Pancreas (tissue), 10 donors: ENCODE results near the gene ELL2. TPM values are rescaled to one million over a fixed set of nuclear protein-coding genes. Genes with fewer than 3 reads are reported as not detected.

ENCODE experiments used
- ATAC-seq, 4 donors: fragments of 200-7000 bp; cut with Tn5 transposase; one replicate each; pipeline versions ENCODE4 v1.8.0 to v1.9.1; 2020; ENCODE audit warnings: mild to moderate bottlenecking in 4 of 4, moderate library complexity in 4 of 4
- DNase-seq, 6 donors: peaks; one replicate each; pipeline ENCODE4 v3.0.0-alpha.2; 2020
- FAIRE-seq: peaks from 2 replicates; lab custom pipeline; 2012; peaks lifted over from hg19 to GRCh38; lab: Jason Lieb, UNC
- H3K27ac ChIP-seq, 4 donors: fragments of 200-600 bp; sonication (generic); 1 replicate in 3 of 4; 2 replicates in 1 of 4; pipeline versions ENCODE4 v1.5.0 to v1.8.0; 2020
- H3K27me3 ChIP-seq, 4 donors: fragments of 200-600 bp; one replicate each; pipeline ENCODE4 v1.8.0; 2021
- H3K36me3 ChIP-seq, 3 donors: fragments of 200-600 bp; sonication (generic) in 1 of 3; one replicate each; pipeline versions ENCODE4 v1.5.0 to v1.8.0; 2020 to 2021
- H3K4me1 ChIP-seq, 3 donors: fragments of 200-600 bp; one replicate each; pipeline ENCODE4 v1.8.0; 2021
- H3K4me3 ChIP-seq, 4 donors: fragments of 200-600 bp; sonication (generic) in 2 of 4; one replicate each; pipeline versions ENCODE4 v1.5.0 to v1.8.0; 2020 to 2021
- H3K9me3 ChIP-seq, 4 donors: fragments of 200-600 bp; one replicate each; pipeline ENCODE4 v1.8.0; 2021
- WGBS, 2 donors: extraction: QIAGEN DNeasy Blood & Tissue Kit; methylation state at CpG; one replicate each; pipeline ENCODE4 v1.1.7; 2013; 5-methylcytosine and 5-hydroxymethylcytosine counted together
- intact Hi-C, 3 donors: fragments of 100-400 bp; cut with DNase I; formaldehyde crosslinking; loops; one replicate each; pipeline versions ENCODE4 v1.11.1 to v1.14.2; 2022
- polyA plus RNA-seq, 2 donors: library from polyadenylated mRNA; stranded (reverse); fragments of 200-250 nt; gene quantifications; one replicate each; pipeline ENCODE4 v1.2.3, GENCODE V29; 2013
- total RNA-seq, 6 donors: library from RNA; stranded (reverse); fragmentation: NEBNext Ultra II Directional in 4 of 6; extraction: Animal tissue kit (Norgen Biotek cat#: 25700) in 4 of 6; gene quantifications; one replicate each; pipeline versions ENCODE4 v1.2.1 to v1.2.4, GENCODE V29; 2021 to 2023
- TF ChIP-seq, protein P1 (sequence below), 4 donors: fragments of 200-600 bp; sonication (generic) in 3 of 4; IDR thresholded peaks; one replicate each; pipeline versions ENCODE4 v1.5.0 to v1.8.0; 2021; ENCODE audit warnings: antibody characterized with exemption in 4 of 4
- donor health status: healthy with polysubstance abuse.
- donor health status: DM: no; HTN: no; CAD: no; lungs with moderate emphysema.
- donor health status: DM: no; HTN: no; CAD: no.
- donor health status: control.
- donor health status: control.
- donor health status: Bipolar disorder and iron deficiency.
- donor health status: DM: yes; HTN: yes; CAD: no.
- donor health status: DM: no; HTN: no; CAD: no.
- donor health status: DM: no; HTN: no; CAD: no.
- donor health status: DM: yes; HTN: yes; CAD: no.

Gene ELL2
- total and polyA plus RNA-seq, 8 donors: 21.0 to 92.8 (median 76.8) TPM

DNA sequence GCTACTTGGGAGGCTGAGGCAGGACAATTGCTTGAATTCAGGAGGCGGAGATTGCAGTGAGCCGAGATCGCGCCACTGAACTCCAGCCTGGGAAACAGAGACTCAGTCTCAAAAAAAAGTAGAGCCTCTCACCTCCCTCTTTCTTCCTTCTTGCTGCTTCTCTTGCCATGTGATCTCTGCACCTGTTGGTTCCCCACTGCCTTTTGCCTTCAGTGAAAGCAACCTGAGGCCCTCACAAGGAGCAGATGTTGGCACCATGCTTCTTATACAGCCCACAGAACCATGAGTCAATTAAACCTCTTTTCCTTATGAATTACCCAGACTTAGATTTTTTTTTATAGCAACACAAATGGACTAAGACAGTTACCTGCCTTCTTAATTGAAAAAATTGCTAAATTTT is 93.5 kb downstream of the ELL2 start:
- FAIRE-seq: no peak
- no peak for ATAC-seq
- 99 to 100% methylated on average over 4 of the region's 4 CpGs for WGBS, 2 donors

DNA sequence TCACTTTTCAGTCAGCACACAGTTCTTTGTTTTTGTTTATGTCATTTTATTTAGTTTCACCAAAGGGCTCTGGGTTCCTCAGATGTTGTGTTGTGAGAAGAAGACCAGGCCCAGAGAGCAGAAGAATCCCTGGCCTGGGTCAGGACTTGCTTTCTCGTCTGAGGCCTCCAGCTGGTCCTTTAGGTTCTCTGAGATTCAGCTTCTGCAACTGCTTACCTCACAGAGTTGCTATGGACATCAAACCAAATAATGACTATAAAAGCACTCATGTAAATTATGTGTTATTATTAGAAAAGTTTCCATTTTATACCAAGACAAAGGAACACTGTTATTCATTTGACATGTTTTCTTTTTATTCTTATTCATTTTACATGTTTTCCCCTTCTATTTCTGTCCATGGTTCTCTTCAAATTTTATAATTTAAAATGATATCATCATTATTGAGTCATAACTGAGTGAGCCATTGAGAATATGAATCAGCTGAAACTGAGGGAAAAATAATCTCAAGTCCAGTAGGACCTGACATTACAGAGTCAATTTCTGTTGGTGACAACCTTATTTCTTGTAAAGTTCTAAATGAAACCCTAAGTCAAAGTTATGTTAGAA is 95.1 kb downstream of the ELL2 start:
- H3K36me3 ChIP-seq: no peaks in the 10 kb centered on the region
- no peak overlapping the region for H3K4me3 ChIP-seq
- intact Hi-C loops: loop anchor here in 2 of 3 donors (10.0 kb wide), 1 partner anchor 468 kb away; no protein-coding TSS in a partner anchor
- TF ChIP-seq, protein P1, sequence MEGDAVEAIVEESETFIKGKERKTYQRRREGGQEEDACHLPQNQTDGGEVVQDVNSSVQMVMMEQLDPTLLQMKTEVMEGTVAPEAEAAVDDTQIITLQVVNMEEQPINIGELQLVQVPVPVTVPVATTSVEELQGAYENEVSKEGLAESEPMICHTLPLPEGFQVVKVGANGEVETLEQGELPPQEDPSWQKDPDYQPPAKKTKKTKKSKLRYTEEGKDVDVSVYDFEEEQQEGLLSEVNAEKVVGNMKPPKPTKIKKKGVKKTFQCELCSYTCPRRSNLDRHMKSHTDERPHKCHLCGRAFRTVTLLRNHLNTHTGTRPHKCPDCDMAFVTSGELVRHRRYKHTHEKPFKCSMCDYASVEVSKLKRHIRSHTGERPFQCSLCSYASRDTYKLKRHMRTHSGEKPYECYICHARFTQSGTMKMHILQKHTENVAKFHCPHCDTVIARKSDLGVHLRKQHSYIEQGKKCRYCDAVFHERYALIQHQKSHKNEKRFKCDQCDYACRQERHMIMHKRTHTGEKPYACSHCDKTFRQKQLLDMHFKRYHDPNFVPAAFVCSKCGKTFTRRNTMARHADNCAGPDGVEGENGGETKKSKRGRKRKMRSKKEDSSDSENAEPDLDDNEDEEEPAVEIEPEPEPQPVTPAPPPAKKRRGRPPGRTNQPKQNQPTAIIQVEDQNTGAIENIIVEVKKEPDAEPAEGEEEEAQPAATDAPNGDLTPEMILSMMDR (IDR thresholded peaks at IDR 0.05): no peak
- no peak overlapping the region for H3K27ac ChIP-seq
- no peaks in the 10 kb centered on the region for H3K27me3 ChIP-seq
- H3K4me1 ChIP-seq: peaks cover 9 to 23% (median 15%) of the 10 kb centered on the region in 3 donors
- DNase-seq (no peak), ATAC-seq (no peak), FAIRE-seq (no peak)
- H3K9me3 ChIP-seq: no peaks in the 10 kb centered on the region
- 81 to 83% methylated on average over 1 of the region's 1 CpG for WGBS, 2 donors

More for the DNA sequence above, 93.5 kb downstream of the ELL2 start:
- Histone ChIP-seq H3K27me3 (no peaks in the 10 kb centered on the region), H3K36me3 (no peaks in the 10 kb centered on the region), H3K9me3 (no peaks in the 10 kb centered on the region), H3K27ac (no peak overlapping the region), H3K4me1 (peaks cover 1 to 7% (median 4%) of the 10 kb centered on the region in 3 donors), H3K4me3 (no peak overlapping the region)
- DNase-seq: no peak
- TF ChIP-seq, protein P1 (IDR thresholded peaks at IDR 0.05): no peak
- intact Hi-C loops: loop anchor here in 2 of 3 donors (10.0 kb wide), 1 partner anchor 467 kb away; no protein-coding TSS in a partner anchor

DNA sequence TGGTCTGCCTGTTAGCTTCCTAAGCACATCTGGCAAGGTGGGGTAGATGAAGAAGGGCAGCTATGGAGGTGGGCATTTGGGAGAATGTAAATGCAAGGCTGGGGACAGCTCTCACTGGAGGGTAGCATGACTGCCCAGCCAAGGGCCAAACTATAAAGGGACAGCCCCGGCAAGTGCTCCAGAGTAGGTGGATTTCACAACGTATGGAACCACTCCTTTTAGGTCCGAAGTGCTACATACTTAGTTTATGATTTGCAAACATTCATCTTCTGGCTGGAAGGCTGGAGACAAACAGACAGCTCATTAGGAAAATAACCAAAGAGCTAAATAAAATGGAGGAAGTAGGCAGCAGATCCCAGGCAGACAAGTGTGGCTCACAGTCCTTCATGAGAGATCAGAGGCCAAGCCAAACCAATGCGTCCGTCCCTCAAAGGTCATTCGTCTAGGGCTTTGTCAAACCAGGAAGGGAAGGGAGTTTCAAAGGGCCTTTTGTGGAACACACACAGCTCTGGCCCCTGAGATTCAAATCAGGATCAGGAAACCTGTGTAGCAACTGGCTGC is 96.6 kb downstream of the ELL2 start:
- Histone ChIP-seq H3K4me1 (peaks cover 9 to 31% (median 15%) of the 10 kb centered on the region in 3 donors), H3K27ac (peak overlapping the region in 1 of 4 donors; percentile 3), H3K4me3 (no peak overlapping the region), H3K27me3 (no peaks in the 10 kb centered on the region), H3K36me3 (no peaks in the 10 kb centered on the region), H3K9me3 (no peaks in the 10 kb centered on the region)
- DNase-seq: no peak
- no peak for ATAC-seq
- no peak for FAIRE-seq
- WGBS, 2 donors: 73 to 75% methylated on average over 6 of the region's 6 CpGs
- intact Hi-C loops: loop anchor here in 2 of 3 donors (10.0 kb wide), 1 partner anchor 470 kb away; no protein-coding TSS in a partner anchor
- TF ChIP-seq, protein P1 (IDR thresholded peaks at IDR 0.05): no peak

DNA sequence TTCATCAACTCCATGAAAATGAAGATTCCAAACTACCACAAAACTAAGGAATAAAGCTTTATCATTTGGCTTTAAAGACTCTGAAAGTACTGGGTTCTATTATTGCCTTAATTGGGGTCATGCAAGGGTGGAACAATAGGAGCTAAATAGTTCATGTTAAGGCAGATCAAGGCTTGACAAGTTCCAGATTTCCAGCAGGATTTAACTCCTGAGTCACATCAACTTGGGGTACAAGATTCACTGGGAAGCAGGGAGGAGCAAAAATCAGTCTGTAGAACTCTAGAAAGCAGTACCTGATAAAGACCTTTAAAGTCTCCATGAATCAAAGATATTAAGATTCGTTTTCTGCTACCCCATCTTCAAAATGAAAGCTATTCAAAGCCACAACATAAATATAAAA is 97.2 kb downstream of the ELL2 start:
- Histone ChIP-seq H3K27ac (no peak overlapping the region), H3K36me3 (no peaks in the 10 kb centered on the region), H3K9me3 (no peaks in the 10 kb centered on the region), H3K4me1 (peaks cover 9 to 32% (median 15%) of the 10 kb centered on the region in 3 donors), H3K27me3 (no peaks in the 10 kb centered on the region), H3K4me3 (no peak overlapping the region)
- intact Hi-C loops: loop anchor here in 2 of 3 donors (10.0 kb wide), 1 partner anchor 470 kb away; no protein-coding TSS in a partner anchor
- no peak for DNase-seq
- WGBS, 2 donors: 80 to 93% methylated on average over 1 of the region's 1 CpG
- FAIRE-seq: no peak
- no peak for ATAC-seq
- TF ChIP-seq, protein P1 (IDR thresholded peaks at IDR 0.05): no peak
